Naive thymus-derived CD4-positive, alpha-beta T cell (primary cell): Measurements from ENCODE around the gene CADPS. TPM values are rescaled to one million over a fixed set of nuclear protein-coding genes. Genes with fewer than 3 reads are reported as not detected.

Experiments used
- ATAC-seq: fragments of 150-1000 bp; cut with Tn5 transposase; 2 replicates; pipeline ENCODE4 v1.10.0; 2021; ENCODE audit warnings: mild to moderate bottlenecking, moderate library complexity
- CTCF ChIA-PET: fragments of 350-600 bp; sonication (Branson Sonifier 250); formaldehyde crosslinking; loops from one replicate; lab custom pipeline; 2021; ENCODE audit warnings: antibody characterized with exemption; lab: Charles Lee
- POLR2A ChIA-PET: fragments of 350-600 bp; sonication (Branson Sonifier 250); formaldehyde crosslinking; loops from one replicate; lab custom pipeline; 2021; ENCODE audit warnings: antibody characterized with exemption, inconsistent platforms; lab: Charles Lee
- DNase-seq, 9 donors: peaks; one replicate each; pipeline versions ENCODE4 v3.0.0 to v3.0.0-alpha.2; 2020 to 2022; ENCODE audit warnings: mixed read lengths in 1 of 9
- H3K27ac ChIP-seq: one replicate; pipeline ENCODE4 v1.7.0; 2013; ENCODE audit warnings: mild to moderate bottlenecking, low read depth, low read length, moderate library complexity
- H3K27me3 ChIP-seq, 2 donors: one replicate each; pipeline ENCODE4 v1.7.0; 2013; ENCODE audit warnings: low read length in 2 of 2, mild to moderate bottlenecking in 2 of 2, moderate library complexity in 2 of 2; ENCODE audit not compliant: control insufficient read depth in 2 of 2, insufficient read depth in 2 of 2
- H3K36me3 ChIP-seq, 3 experiments: 1 replicate in 2 of 3; 2 replicates in 1 of 3; pipeline ENCODE4 v1.7.0; 2013; ENCODE audit warnings: low read length in 3 of 3, mild to moderate bottlenecking in 3 of 3, moderate library complexity in 1 of 3; ENCODE audit not compliant: insufficient read depth in 3 of 3, control insufficient read depth in 2 of 3
- H3K4me1 ChIP-seq, 2 donors: one replicate each; pipeline ENCODE4 v1.7.0; 2013; ENCODE audit warnings: low read length in 2 of 2, mild to moderate bottlenecking in 2 of 2, moderate library complexity in 1 of 2; ENCODE audit not compliant: control insufficient read depth in 2 of 2, insufficient read depth in 2 of 2
- H3K4me3 ChIP-seq: 2 replicates; pipeline ENCODE4 v1.7.0; 2013; ENCODE audit warnings: mild to moderate bottlenecking, low read length
- H3K9me3 ChIP-seq, 3 experiments: 1 replicate in 2 of 3; 2 replicates in 1 of 3; pipeline ENCODE4 v1.7.0; 2013; ENCODE audit warnings: low read length in 3 of 3; ENCODE audit not compliant: control insufficient read depth in 2 of 3
- H3K27ac Mint-ChIP-seq, 9 donors: one replicate each; pipeline ENCODE4 v1.8.0; 2020 to 2022; ENCODE audit warnings: mixed read lengths in 9 of 9, mild to moderate bottlenecking in 8 of 9, moderate library complexity in 5 of 9, inconsistent platforms in 2 of 9
- H3K27me3 Mint-ChIP-seq, 5 donors: one replicate each; pipeline ENCODE4 v1.8.0; 2021 to 2022; ENCODE audit warnings: mixed read lengths in 5 of 5, mild to moderate bottlenecking in 1 of 5
- H3K36me3 Mint-ChIP-seq, 5 donors: one replicate each; pipeline ENCODE4 v1.8.0; 2020 to 2022; ENCODE audit warnings: mixed read lengths in 5 of 5, mild to moderate bottlenecking in 3 of 5, inconsistent platforms in 1 of 5
- H3K4me1 Mint-ChIP-seq, 7 donors: one replicate each; pipeline ENCODE4 v1.8.0; 2020 to 2022; ENCODE audit warnings: mixed read lengths in 7 of 7, mild to moderate bottlenecking in 3 of 7, inconsistent platforms in 1 of 7
- H3K4me3 Mint-ChIP-seq, 10 donors: one replicate each; pipeline ENCODE4 v1.8.0; 2020 to 2022; ENCODE audit warnings: mild to moderate bottlenecking in 10 of 10, mixed read lengths in 10 of 10, moderate library complexity in 6 of 10, inconsistent platforms in 2 of 10
- H3K9me3 Mint-ChIP-seq, 11 donors: one replicate each; pipeline ENCODE4 v1.8.0; 2020 to 2022; ENCODE audit warnings: mixed read lengths in 11 of 11, mild to moderate bottlenecking in 4 of 11, inconsistent platforms in 1 of 11, moderate library complexity in 1 of 11
- intact Hi-C, 2 donors: fragments of 100-400 bp; cut with micrococcal nuclease; formaldehyde crosslinking; loops; one replicate each; pipeline ENCODE4 v1.15.1; 2023
- polyA plus RNA-seq, 2 donors: library from polyadenylated mRNA; unstranded; fragments of 300-500 nt; fragmentation: Illumina TruSeq; gene quantifications; one replicate each; pipeline ENCODE4 v1.2.3, GENCODE V29; 2021
- total RNA-seq, 6 experiments: library from RNA in 5 of 6; stranded (reverse) in 5 of 6; gene quantifications; 1 replicate in 5 of 6; 2 replicates in 1 of 6; pipeline ENCODE4 v1.2.3 and lab custom pipeline; 2021 to 2026

Gene CADPS
- total and polyA plus RNA-seq, 7 experiments from 2014 or later = not detected

GRCh38 chr3:62366126-62366484 lies 509.1 kb downstream of the CADPS start:
- peaks cover 0 to 4% of the 10 kb centered on the region in 2 donors for H3K27me3 ChIP-seq
- no peaks in the 10 kb centered on the region for H3K36me3 ChIP-seq
- no peak overlapping the region for H3K27ac ChIP-seq
- ATAC-seq = no peak
- H3K9me3 ChIP-seq = no peaks in the 10 kb centered on the region
- no peak overlapping the region for H3K4me3 ChIP-seq
- Mint-ChIP-seq H3K36me3 (peaks cover 0 to 7% (median 0%) of the 10 kb centered on the region in 5 donors), H3K9me3 (peaks cover 0 to 9% (median 3%) of the 10 kb centered on the region in 11 donors), H3K4me1 (peaks cover 0 to 10% (median 0%) of the 10 kb centered on the region in 7 donors), H3K27me3 (peaks cover 57 to 73% (median 70%) of the 10 kb centered on the region in 5 donors), H3K4me3 (no peak overlapping the region), H3K27ac (no peak overlapping the region)
- H3K4me1 ChIP-seq = no peaks in the 10 kb centered on the region
- CTCF ChIA-PET = no interaction called here
- intact Hi-C loops = no loop called here
- POLR2A ChIA-PET = no interaction called here
- DNase-seq = no peak

DNA sequence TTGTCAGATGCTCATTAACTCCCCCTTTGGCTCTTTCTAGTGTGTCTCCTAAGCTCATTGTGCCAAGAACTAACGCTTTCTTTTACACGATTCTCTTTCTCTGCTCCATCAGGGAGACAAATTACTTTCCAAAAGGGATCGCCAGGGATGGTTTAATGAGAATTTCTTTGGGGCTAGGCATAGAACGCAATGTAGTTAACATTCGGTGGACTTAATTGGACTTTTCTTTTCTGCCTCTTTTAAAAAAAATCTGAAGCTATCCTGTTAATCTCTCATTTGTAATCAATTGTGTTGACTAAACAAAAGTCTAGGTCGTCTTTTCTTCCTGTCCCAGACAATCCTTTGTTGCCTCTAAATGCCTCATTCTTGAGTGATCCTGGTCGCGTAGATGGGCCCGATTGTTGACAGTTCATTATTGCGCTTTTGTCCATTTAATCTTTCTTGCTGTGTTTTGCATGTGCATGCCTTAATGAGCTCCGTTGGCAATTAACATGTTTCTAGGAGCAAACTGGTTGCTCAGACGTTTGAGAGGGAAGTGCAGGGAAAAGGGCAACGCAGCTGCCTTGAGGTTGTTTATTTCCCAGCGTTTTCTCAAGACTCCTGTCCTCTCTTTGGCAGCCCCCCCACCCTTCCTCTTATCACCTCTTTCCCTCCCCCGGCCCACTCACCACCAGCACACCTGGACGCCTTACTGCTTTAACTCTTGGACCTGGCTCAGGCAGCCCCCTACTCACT lies 509.7 kb downstream of the CADPS start:
- Histone ChIP-seq H3K27ac (no peak overlapping the region), H3K9me3 (no peaks in the 10 kb centered on the region), H3K36me3 (no peaks in the 10 kb centered on the region), H3K4me1 (no peaks in the 10 kb centered on the region), H3K27me3 (peaks cover 0 to 4% of the 10 kb centered on the region in 2 donors), H3K4me3 (no peak overlapping the region)
- DNase-seq (no peak), ATAC-seq (no peak)
- ChIA-PET CTCF (no interaction called here), POLR2A (no interaction called here)
- H3K36me3 Mint-ChIP-seq = peaks cover 0 to 5% (median 0%) of the 10 kb centered on the region in 5 donors
- peaks cover 0 to 6% (median 0%) of the 10 kb centered on the region in 7 donors for H3K4me1 Mint-ChIP-seq
- no peak overlapping the region for H3K4me3 Mint-ChIP-seq
- intact Hi-C loops = no loop called here
- H3K27me3 Mint-ChIP-seq = peaks cover 51 to 73% (median 68%) of the 10 kb centered on the region in 5 donors
- H3K27ac Mint-ChIP-seq = no peak overlapping the region
- H3K9me3 Mint-ChIP-seq = peaks cover 0 to 11% (median 4%) of the 10 kb centered on the region in 11 donors

GRCh38 chr3:62364191-62364590 lies 511.0 kb downstream of the CADPS start:
- CTCF ChIA-PET = no interaction called here
- no peak overlapping the region for H3K27ac Mint-ChIP-seq
- H3K4me3 Mint-ChIP-seq = no peak overlapping the region
- no peak overlapping the region for H3K4me3 ChIP-seq
- peaks cover 0 to 6% (median 0%) of the 10 kb centered on the region in 7 donors for H3K4me1 Mint-ChIP-seq
- peaks cover 0 to 4% of the 10 kb centered on the region in 2 donors for H3K27me3 ChIP-seq
- DNase-seq (no peak), ATAC-seq (no peak)
- peaks cover 0 to 2% (median 0%) of the 10 kb centered on the region in 5 donors for H3K36me3 Mint-ChIP-seq
- intact Hi-C loops = no loop called here
- H3K27ac ChIP-seq = no peak overlapping the region
- no peaks in the 10 kb centered on the region for H3K4me1 ChIP-seq
- H3K9me3 ChIP-seq = no peaks in the 10 kb centered on the region
- H3K27me3 Mint-ChIP-seq = peaks cover 38 to 61% (median 54%) of the 10 kb centered on the region in 5 donors
- H3K36me3 ChIP-seq = no peaks in the 10 kb centered on the region
- H3K9me3 Mint-ChIP-seq = peaks cover 0 to 15% (median 4%) of the 10 kb centered on the region in 11 donors
- POLR2A ChIA-PET = no interaction called here

DNA sequence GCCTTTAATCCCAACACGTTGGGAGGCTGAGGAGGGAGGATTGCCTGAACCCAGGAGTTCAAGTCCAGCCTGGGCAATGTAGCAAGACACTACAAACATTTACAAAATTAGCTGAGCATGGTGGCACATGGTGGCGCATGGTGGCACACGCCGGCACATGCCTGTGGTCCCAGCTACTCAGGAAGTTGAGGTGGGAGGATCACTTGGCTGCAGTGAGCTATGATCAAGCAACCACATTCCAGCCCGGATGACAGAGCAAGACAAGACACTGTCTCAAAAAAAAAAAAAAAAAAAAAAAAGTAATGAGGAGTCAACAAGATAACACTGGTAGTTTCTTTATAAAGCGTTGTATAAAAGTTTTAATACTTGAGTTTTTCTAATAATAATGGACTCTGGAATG lies 511.9 kb downstream of the CADPS start:
- H3K36me3 ChIP-seq = no peaks in the 10 kb centered on the region
- CTCF ChIA-PET = no interaction called here
- H3K27ac Mint-ChIP-seq = no peak overlapping the region
- POLR2A ChIA-PET = no interaction called here
- H3K36me3 Mint-ChIP-seq = peaks cover 0 to 2% (median 0%) of the 10 kb centered on the region in 5 donors
- peaks cover 0 to 4% of the 10 kb centered on the region in 2 donors for H3K27me3 ChIP-seq
- H3K27ac ChIP-seq = no peak overlapping the region
- peaks cover 31 to 59% (median 47%) of the 10 kb centered on the region in 5 donors for H3K27me3 Mint-ChIP-seq
- DNase-seq (no peak), ATAC-seq (no peak)
- no peak overlapping the region for H3K4me3 ChIP-seq
- H3K4me3 Mint-ChIP-seq = no peak overlapping the region
- no peaks in the 10 kb centered on the region for H3K9me3 ChIP-seq
- peaks cover 0 to 6% (median 0%) of the 10 kb centered on the region in 7 donors for H3K4me1 Mint-ChIP-seq
- intact Hi-C loops = no loop called here
- no peaks in the 10 kb centered on the region for H3K4me1 ChIP-seq
- H3K9me3 Mint-ChIP-seq = peaks cover 0 to 15% (median 4%) of the 10 kb centered on the region in 11 donors

GRCh38 chr3:62361824-62362223 lies 513.4 kb downstream of the CADPS start:
- POLR2A ChIA-PET = no interaction called here
- no peak for ATAC-seq
- Histone ChIP-seq H3K4me3 (no peak overlapping the region), H3K27ac (no peak overlapping the region), H3K36me3 (no peaks in the 10 kb centered on the region), H3K27me3 (no peaks in the 10 kb centered on the region), H3K4me1 (no peaks in the 10 kb centered on the region), H3K9me3 (no peaks in the 10 kb centered on the region)
- peaks cover 0 to 6% (median 0%) of the 10 kb centered on the region in 7 donors for H3K4me1 Mint-ChIP-seq
- peaks cover 16 to 45% (median 33%) of the 10 kb centered on the region in 5 donors for H3K27me3 Mint-ChIP-seq
- intact Hi-C loops = no loop called here
- H3K9me3 Mint-ChIP-seq = peaks cover 0 to 12% (median 4%) of the 10 kb centered on the region in 11 donors
- H3K36me3 Mint-ChIP-seq = no peaks in the 10 kb centered on the region
- no peak for DNase-seq
- CTCF ChIA-PET = no interaction called here
- H3K4me3 Mint-ChIP-seq = no peak overlapping the region
- no peak overlapping the region for H3K27ac Mint-ChIP-seq

DNA sequence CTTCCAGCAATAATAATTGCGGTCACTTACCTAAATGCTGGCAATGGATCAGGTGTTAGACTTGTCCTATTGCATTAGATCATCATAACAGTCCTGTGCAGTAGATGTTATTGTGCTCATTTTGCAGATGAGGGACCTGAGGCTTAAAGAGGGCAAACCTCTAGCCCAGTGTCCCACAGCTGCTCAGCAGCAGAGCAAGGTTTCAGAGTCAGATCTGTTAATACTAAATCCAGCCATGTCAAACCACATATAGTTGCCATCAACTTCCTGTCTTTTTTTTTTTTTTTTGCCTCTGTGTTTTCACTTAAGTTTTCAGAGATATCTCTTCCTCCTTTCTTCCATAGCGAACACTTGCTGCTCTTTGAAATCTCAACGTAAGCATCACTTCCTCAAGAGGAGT lies 514.0 kb downstream of the CADPS start:
- DNase-seq = no peak
- Histone ChIP-seq H3K4me3 (no peak overlapping the region), H3K4me1 (no peaks in the 10 kb centered on the region), H3K27me3 (no peaks in the 10 kb centered on the region), H3K36me3 (no peaks in the 10 kb centered on the region), H3K9me3 (no peaks in the 10 kb centered on the region), H3K27ac (no peak overlapping the region)
- H3K9me3 Mint-ChIP-seq = peaks cover 0 to 12% (median 4%) of the 10 kb centered on the region in 11 donors
- POLR2A ChIA-PET = no interaction called here
- ATAC-seq = no peak
- H3K27ac Mint-ChIP-seq = no peak overlapping the region
- peaks cover 13 to 39% (median 29%) of the 10 kb centered on the region in 5 donors for H3K27me3 Mint-ChIP-seq
- peaks cover 0 to 6% (median 0%) of the 10 kb centered on the region in 7 donors for H3K4me1 Mint-ChIP-seq
- no peaks in the 10 kb centered on the region for H3K36me3 Mint-ChIP-seq
- CTCF ChIA-PET = no interaction called here
- intact Hi-C loops = no loop called here
- H3K4me3 Mint-ChIP-seq = no peak overlapping the region

- Mint-ChIP-seq H3K27me3 (peaks cover 0 to 26% (median 14%) of the 10 kb centered on the region in 5 donors), H3K4me3 (no peak overlapping the region), H3K9me3 (peaks cover 0 to 12% (median 2%) of the 10 kb centered on the region in 11 donors), H3K27ac (no peak overlapping the region), H3K4me1 (peaks cover 0 to 6% (median 0%) of the 10 kb centered on the region in 7 donors), H3K36me3 (no peaks in the 10 kb centered on the region)
- no peak for ATAC-seq
- no peaks in the 10 kb centered on the region for H3K36me3 ChIP-seq
- no peaks in the 10 kb centered on the region for H3K9me3 ChIP-seq
- H3K4me3 ChIP-seq = no peak overlapping the region
- CTCF ChIA-PET = no interaction called here
- intact Hi-C loops = no loop called here
- POLR2A ChIA-PET = no interaction called here
- no peak for DNase-seq
- H3K27ac ChIP-seq = no peak overlapping the region
- no peaks in the 10 kb centered on the region for H3K27me3 ChIP-seq
- H3K4me1 ChIP-seq = no peaks in the 10 kb centered on the region
Observed at GRCh38 chr3:62359531-62359930, 515.7 kb downstream of the CADPS start.
